ENCODE measurements around the gene HYOU1. TPM values are rescaled to one million over a fixed set of nuclear protein-coding genes. Genes with fewer than 3 reads are reported as not detected.

Gene HYOU1
- total RNA-seq, 5 donors from 2014 or later (not counting 1 experiment from before 2014, with no cell fraction given): 91.2 to 113 (median 112) TPM

- WGBS (ENCODE audit: insufficient coverage): 7% methylated on average over 15 of the region's 22 CpGs
- Mint-ChIP-seq H3K4me1 (peaks cover 38 to 41% (median 41%) of the 10 kb centered on the region in 3 donors), H3K27ac (peak overlapping the region; percentile 90), H3K9me3 (no peaks in the 10 kb centered on the region), H3K36me3 (peaks cover 13% of the 10 kb centered on the region), H3K27me3 (no peaks in the 10 kb centered on the region), H3K4me3 (peak overlapping the region; percentile 92 to 98 (median 97))
- DNase-seq: peak in 26 of 35 experiments; percentile 5 to 65 (median 19)
- Histone ChIP-seq H3K4me1 (ENCODE audit: control insufficient read depth in 1 of 2, extremely low read depth in 1 of 2, insufficient read depth in 2 of 2, low read length in 2 of 2) (peaks cover 14 to 34% of the 10 kb centered on the region in 2 experiments), H3K27me3 (replicated peaks in 1 of 2; ENCODE audit: control insufficient read depth in 2 of 2, extremely low read depth in 1 of 2, insufficient read depth in 2 of 2, low read length in 1 of 2) (no peaks in the 10 kb centered on the region), H3K36me3 (ENCODE audit: control insufficient read depth in 2 of 2, extremely low read depth in 1 of 2, insufficient read depth in 1 of 2, low read length in 1 of 2) (peaks cover 6 to 22% of the 10 kb centered on the region in 2 donors), H3K4me3 (ENCODE audit: control insufficient read depth in 1 of 2, extremely low read depth in 1 of 2, low read length in 1 of 2) (peak overlapping the region; percentile 85 to 89), H3K9me3 (no peaks in the 10 kb centered on the region), H3K27ac (ENCODE audit: low read length) (peak overlapping the region; percentile 54)
- ChIA-PET POLR2A (interaction anchor here (0.6 to 1.3 kb wide), 5 partner anchors 17 to 209 kb away, joined by 3 to 15 read pairs (median 7); partner anchors contain the start of genes CBL (in 1 of the 2), RPS25 (in 1 of the 2) and TRAPPC4 (in 1 of the 2)), CTCF (interaction anchor here in 1 of 2 donors (1.0 to 1.4 kb wide), 4 partner anchors 18 to 209 kb away, joined by 3 to 8 read pairs (median 4); partner anchors contain the start of genes CBL, TRAPPC4 and VPS11)
- ATAC-seq (replicated peaks in 1 of 4): peak; percentile 24 to 38 (median 30)
Measured at GRCh38 chr11:118996926-118997626, 59.9 kb downstream of the HYOU1 start.

Other genes with a start within 250 kb of the HYOU1 start
- 10 to 100 TPM in 1 of 5 donors, 1 to 10 TPM in 4; 4.7 to 10.6 (median 6.3) TPM for gene CXCR5, start 173.3 kb downstream of the HYOU1 start, total RNA-seq
- 100 to 1,000 TPM; 229 to 331 (median 308) TPM for gene BCL9L, start 131.3 kb downstream of the HYOU1 start, total RNA-seq
- under 1 TPM in 1 of 5 donors, not detected in 4; 0.32 TPM for gene UPK2, start 100.9 kb downstream of the HYOU1 start, total RNA-seq
- not detected for gene FOXR1, start 85.4 kb downstream of the HYOU1 start, total RNA-seq
- gene CENATAC, start 59.1 kb downstream of the HYOU1 start, total RNA-seq: 100 to 1,000 TPM; 104 to 121 (median 118) TPM
- gene RPS25, start 38.9 kb downstream of the HYOU1 start, total RNA-seq: 1,000 to 10,000 TPM; 1,733 to 2,728 (median 2,161) TPM
- 10 to 100 TPM; 65.0 to 78.5 (median 74.3) TPM for gene TRAPPC4, start 38.4 kb downstream of the HYOU1 start, total RNA-seq
- 10 to 100 TPM in 4 of 5 donors, 1 to 10 TPM in 1; 8.9 to 18.0 (median 15.4) TPM for gene SLC37A4, start 26.3 kb downstream of the HYOU1 start, total RNA-seq
- gene VPS11, start 10.6 kb upstream of the HYOU1 start, total RNA-seq: 10 to 100 TPM; 59.5 to 69.8 (median 62.6) TPM
- 10 to 100 TPM in 3 of 5 donors, 1 to 10 TPM in 2; 6.7 to 17.8 (median 12.3) TPM for gene HMBS, start 27.7 kb upstream of the HYOU1 start, total RNA-seq
- 10 to 100 TPM; 21.7 to 54.2 (median 43.9) TPM for gene DPAGT1, start 44.6 kb upstream of the HYOU1 start, total RNA-seq
- gene C2CD2L, start 50.1 kb upstream of the HYOU1 start, total RNA-seq: 10 to 100 TPM; 18.9 to 36.4 (median 30.6) TPM
- gene HINFP, start 64.4 kb upstream of the HYOU1 start, total RNA-seq: 10 to 100 TPM; 30.0 to 68.5 (median 56.7) TPM
- under 1 TPM in 1 of 5 donors, not detected in 4; 0.09 TPM for gene ABCG4, start 91.8 kb upstream of the HYOU1 start, total RNA-seq
- gene NLRX1, start 111.5 kb upstream of the HYOU1 start, total RNA-seq: 10 to 100 TPM in 3 of 5 donors, 1 to 10 TPM in 2; 6.5 to 12.8 (median 11.6) TPM
- gene NHERF4, start 128.3 kb upstream of the HYOU1 start, total RNA-seq: 1 to 10 TPM in 1 of 5 donors, under 1 TPM in 3, not detected in 1; 0.30 to 1.1 (median 0.73) TPM
- gene CBL, start 149.1 kb upstream of the HYOU1 start, total RNA-seq: 10 to 100 TPM; 40.9 to 42.2 (median 41.1) TPM